GM19035 (cell line): Measurements from ENCODE around the gene GPR156.

Experiments
- ATAC-seq: cut with Tn5 transposase; IDR thresholded peaks from one replicate; pipeline ENCODE4 v1.9.1; 2021; ENCODE audit not compliant: unreplicated experiment

The GPR156 gene

GRCh38 chr3:120129718-120130513, 155.1 kb downstream of the GPR156 start:
- no peak for ATAC-seq

- ATAC-seq: no peak
Observed at GRCh38 chr3:120129051-120129450, 156.0 kb downstream of the GPR156 start.

- ATAC-seq: no peak
Observed at GRCh38 chr3:120125992-120126391, 159.0 kb downstream of the GPR156 start.

- no peak for ATAC-seq
Observed at GRCh38 chr3:120119846-120120510, 165.0 kb downstream of the GPR156 start.
